Measurements from ENCODE around the gene RNF34. TPM values are rescaled to one million over a fixed set of nuclear protein-coding genes. Genes with fewer than 3 reads are reported as not detected.

The RNF34 gene
- total RNA-seq, 1 experiment from 2014 or later, result 66.4 TPM

- H3K14ac ChIP-seq (ENCODE audit: insufficient read depth, low read length), result no peak overlapping the region
- peaks cover 7% of the 10 kb centered on the region for H3K79me1 ChIP-seq (ENCODE audit: insufficient read depth, low read depth, low read length, poor library complexity, severe bottlenecking)
- Mint-ChIP-seq H3K27ac (no peak overlapping the region), H3K4me1 (peaks cover 2 to 15% of the 10 kb centered on the region in 2 experiments; a peak in 2 of 4 replicates), H3K9me3 (peaks cover 0 to 4% of the 10 kb centered on the region in 2 experiments; a peak in 2 of 5 replicates), H3K4me3 (no peak overlapping the region), H3K36me3 (ENCODE audit: insufficient read depth in 1 of 3, low read depth in 3 of 3) (peaks cover 57 to 93% (median 83%) of the 10 kb centered on the region in 3 experiments), H3K27me3 (ENCODE audit: low read depth) (peaks cover 1% of the 10 kb centered on the region; the same call in 1 of the 2 replicates)
- no peak overlapping the region for H2BK120ac ChIP-seq (ENCODE audit: low read depth, low read length, poor library complexity, severe bottlenecking)
- no peak for DNase-seq
- H3T11ph ChIP-seq (ENCODE audit: low read length), result no peak overlapping the region
- no peak overlapping the region for H2BK12ac ChIP-seq (ENCODE audit: insufficient read length, low read depth, low read length)
- H2BK5ac ChIP-seq (ENCODE audit: insufficient read length, low read length), result no peak overlapping the region
- H4K5ac ChIP-seq (ENCODE audit: insufficient read length, low read depth, low read length), result no peak overlapping the region
- H3K9me3 ChIP-seq (ENCODE audit: control insufficient read depth, low read depth, low read length), result no peaks in the 10 kb centered on the region
- no peak overlapping the region for H2BK15ac ChIP-seq (ENCODE audit: low read depth, low read length)
- H3K27ac ChIP-seq (ENCODE audit: insufficient read length, low read depth, low read length), result no peak overlapping the region
- no peak overlapping the region for H4K91ac ChIP-seq (ENCODE audit: insufficient read length, low read depth, low read length)
- no peak overlapping the region for H2AK5ac ChIP-seq (ENCODE audit: insufficient read length, low read length)
- no peaks in the 10 kb centered on the region for H3K27me3 ChIP-seq (ENCODE audit: insufficient read depth, low read length)
- H4K20me1 ChIP-seq (ENCODE audit: control insufficient read depth, insufficient read depth, insufficient read length), result peaks cover 3% of the 10 kb centered on the region
- no peak overlapping the region for H4K8ac ChIP-seq (replicated peaks; ENCODE audit: insufficient read length, low read depth, low read length)
- H3K4me2 ChIP-seq (ENCODE audit: insufficient read depth, insufficient read length, low read length), result no peak overlapping the region
- H2AFZ ChIP-seq (ENCODE audit: low read length), result no peak overlapping the region
- no peak overlapping the region for H3K56ac ChIP-seq (ENCODE audit: insufficient read length, low read depth, low read length)
- no peaks in the 10 kb centered on the region for H3K23me2 ChIP-seq (ENCODE audit: insufficient read length, low read depth, low read length, poor library complexity, severe bottlenecking)
- TF ChIP-seq CTCF (conservative IDR thresholded peaks at IDR 0.05), result no peak
- no peak overlapping the region for H3K9ac ChIP-seq (ENCODE audit: extremely low read depth, insufficient read length, low read length)
- H2BK20ac ChIP-seq (ENCODE audit: low read depth, low read length, poor library complexity, severe bottlenecking), result no peak overlapping the region
- H3K79me2 ChIP-seq (ENCODE audit: insufficient read depth, low read length), result no peaks in the 10 kb centered on the region
- no peak overlapping the region for H3K4ac ChIP-seq (ENCODE audit: low read depth, low read length)
- no peak overlapping the region for H3K18ac ChIP-seq (ENCODE audit: insufficient read length, low read depth, low read length)
- H3K4me1 ChIP-seq (ENCODE audit: insufficient read depth, low read length), result no peaks in the 10 kb centered on the region
- H3K23ac ChIP-seq (ENCODE audit: insufficient read length, low read depth, low read length), result no peak overlapping the region
- WGBS (ENCODE audit: extremely low coverage, insufficient read length, low lambda C conversion rate), result no CpG with 5 or more reads among the region's 16 CpGs
Observed at GRCh38 chr12:121439715-121440114, 39.8 kb downstream of the RNF34 start.

All from H9 (cell line).